HEK293 (cell line): Measurements from ENCODE around the gene SHROOM3.

Source experiments
- CTCF ChIA-PET: fragments of 350-600 bp; formaldehyde crosslinking; extraction: SDS; loops from one replicate; lab custom pipeline; 2021; ENCODE audit warnings: antibody characterized with exemption; lab: Yijun Ruan, JAX
- POLR2A ChIA-PET: fragments of 300-600 bp; formaldehyde crosslinking; extraction: SDS; loops from one replicate; lab custom pipeline; 2020; ENCODE audit warnings: antibody characterized with exemption, inconsistent platforms; lab: Yijun Ruan, JAX
- H3K27ac ChIP-seq: fragments of 200-500 bp; sonication (Bioruptor generic); 2 replicates; pipeline ENCODE4 v1.5.1; 2014; ENCODE audit warnings: low read depth, low read length, control low read depth, inconsistent platforms; ENCODE audit errors: extremely low read depth
- H3K36me3 ChIP-seq, 2 experiments: fragments of 200-500 bp in 1 of 2; sonication (Bioruptor generic) in 1 of 2; 1 replicate in 1 of 2; 2 replicates in 1 of 2; pipeline ENCODE4 v1.5.1; 2014 to 2017; ENCODE audit warnings: inconsistent platforms in 2 of 2, low read length in 2 of 2; ENCODE audit not compliant: control insufficient read depth in 2 of 2, insufficient read depth in 1 of 2
- H3K4me1 ChIP-seq: fragments of 200-500 bp; sonication (Bioruptor generic); 2 replicates; pipeline ENCODE4 v1.5.1; 2014; ENCODE audit warnings: mild to moderate bottlenecking, low read length, inconsistent platforms; ENCODE audit not compliant: control insufficient read depth, insufficient read depth
- H3K4me3 ChIP-seq: 2 replicates; pipeline ENCODE4 v1.5.1; 2011; ENCODE audit warnings: low read depth, mild to moderate bottlenecking, control low read depth, low read length, moderate library complexity
- H3K9me3 ChIP-seq: fragments of 200-500 bp; sonication (Bioruptor generic); 2 replicates; pipeline ENCODE4 v1.5.1; 2014; ENCODE audit warnings: low read depth, low read length, inconsistent platforms; ENCODE audit not compliant: control insufficient read depth, insufficient read depth
- AEBP2 ChIP-seq: fragments of 450-650 bp; formaldehyde crosslinking; IDR thresholded peaks from 2 replicates; pipeline ENCODE4 v1.5.1; 2016; ENCODE audit warnings: missing biosample characterization, missing genetic modification characterization, borderline replicate concordance
- CTCF ChIP-seq: fragments of 450-650 bp; formaldehyde crosslinking; IDR thresholded peaks from 2 replicates; pipeline ENCODE4 v1.5.1; 2016; ENCODE audit warnings: missing biosample characterization, missing genetic modification characterization
- GLIS1 ChIP-seq: fragments of 450-650 bp; formaldehyde crosslinking; IDR thresholded peaks from 2 replicates; pipeline ENCODE4 v1.5.1; 2016; ENCODE audit warnings: missing biosample characterization, missing genetic modification characterization
- OSR2 ChIP-seq: fragments of 450-650 bp; formaldehyde crosslinking; IDR thresholded peaks from 2 replicates; pipeline ENCODE4 v1.5.1; 2016; ENCODE audit warnings: missing biosample characterization, missing genetic modification characterization
- ZBTB11 ChIP-seq: fragments of 450-650 bp; formaldehyde crosslinking; conservative IDR thresholded peaks from 2 replicates; pipeline ENCODE4 v1.5.1; 2016; ENCODE audit warnings: low read depth, missing biosample characterization, missing genetic modification characterization
- ZBTB20 ChIP-seq: fragments of 450-650 bp; formaldehyde crosslinking; IDR thresholded peaks from 2 replicates; pipeline ENCODE4 v1.5.1; 2016; ENCODE audit warnings: missing biosample characterization, missing genetic modification characterization
- ZIC2 ChIP-seq: fragments of 450-650 bp; formaldehyde crosslinking; IDR thresholded peaks from 2 replicates; pipeline ENCODE4 v1.5.1; 2016; ENCODE audit warnings: missing biosample characterization, missing genetic modification characterization
- ZNF121 ChIP-seq: fragments of 450-650 bp; formaldehyde crosslinking; IDR thresholded peaks from 2 replicates; pipeline ENCODE4 v1.5.1; 2016; ENCODE audit warnings: missing biosample characterization, missing genetic modification characterization
- ZNF169 ChIP-seq: fragments of 450-650 bp; formaldehyde crosslinking; IDR thresholded peaks from 2 replicates; pipeline ENCODE4 v1.5.1; 2016; ENCODE audit warnings: missing biosample characterization, missing genetic modification characterization
- ZNF2 ChIP-seq: fragments of 450-650 bp; formaldehyde crosslinking; IDR thresholded peaks from 2 replicates; pipeline ENCODE4 v1.5.1; 2016; ENCODE audit warnings: missing biosample characterization, missing genetic modification characterization
- ZNF354C ChIP-seq: fragments of 450-650 bp; formaldehyde crosslinking; IDR thresholded peaks from 2 replicates; pipeline ENCODE4 v1.5.1; 2016; ENCODE audit warnings: missing biosample characterization, missing genetic modification characterization, low read depth, borderline replicate concordance
- ZNF449 ChIP-seq: fragments of 450-650 bp; formaldehyde crosslinking; IDR thresholded peaks from 2 replicates; pipeline ENCODE4 v1.5.1; 2017; ENCODE audit warnings: missing biosample characterization, mild to moderate bottlenecking, missing genetic modification characterization, moderate library complexity
- ZNF704 ChIP-seq: fragments of 450-650 bp; formaldehyde crosslinking; IDR thresholded peaks from 2 replicates; pipeline ENCODE4 v1.5.1; 2016; ENCODE audit warnings: missing biosample characterization, missing genetic modification characterization
- ZNF785 ChIP-seq: fragments of 450-650 bp; formaldehyde crosslinking; IDR thresholded peaks from 2 replicates; pipeline ENCODE4 v1.5.1; 2016; ENCODE audit warnings: missing biosample characterization, missing genetic modification characterization

Gene SHROOM3

GRCh38 chr4:76484654-76485053, 49.6 kb downstream of the SHROOM3 start:
- no peak for TF ChIP-seq ZNF169
- POLR2A ChIA-PET: no interaction called here
- H3K36me3 ChIP-seq: no peaks in the 10 kb centered on the region
- no peak overlapping the region for H3K4me3 ChIP-seq
- CTCF ChIA-PET: interaction anchor here (0.6 to 0.9 kb wide), 4 partner anchors 14 to 489 kb away, joined by 3 to 4 read pairs (median 3); no protein-coding TSS in a partner anchor
- no peak overlapping the region for H3K27ac ChIP-seq
- H3K9me3 ChIP-seq: no peaks in the 10 kb centered on the region
- H3K4me1 ChIP-seq: no peaks in the 10 kb centered on the region

- H3K4me3 ChIP-seq: no peak overlapping the region
- no peaks in the 10 kb centered on the region for H3K4me1 ChIP-seq
- ChIA-PET POLR2A (no interaction called here), CTCF (interaction anchor here (0.6 to 0.9 kb wide), 5 partner anchors 14 to 489 kb away, joined by 3 to 5 read pairs (median 3); no protein-coding TSS in a partner anchor)
- H3K27ac ChIP-seq: no peak overlapping the region
- H3K36me3 ChIP-seq: no peaks in the 10 kb centered on the region
- no peaks in the 10 kb centered on the region for H3K9me3 ChIP-seq
- TF ChIP-seq ZBTB20 (tag by site-specific recombination) (no peak), ZNF449 (tag by site-specific recombination) (peak; percentile 95)
Observed at GRCh38 chr4:76485450-76485849, 50.4 kb downstream of the SHROOM3 start.

- no peak overlapping the region for H3K4me3 ChIP-seq
- no peaks in the 10 kb centered on the region for H3K4me1 ChIP-seq
- H3K9me3 ChIP-seq: no peaks in the 10 kb centered on the region
- ChIA-PET CTCF (interaction anchor here (0.5 to 1.2 kb wide), 2 partner anchors 17 to 18 kb away, joined by 3 to 4 read pairs; no protein-coding TSS in a partner anchor), POLR2A (no interaction called here)
- no peak overlapping the region for H3K27ac ChIP-seq
- TF ChIP-seq ZIC2 (tag by site-specific recombination) (no peak), ZBTB11 (tag by site-specific recombination) (no peak), GLIS1 (tag by site-specific recombination) (no peak), OSR2 (tag by site-specific recombination) (no peak), CTCF (tag by site-specific recombination) (no peak), ZNF121 (tag by site-specific recombination) (no peak), AEBP2 (tag by site-specific recombination) (no peak), ZNF704 (tag by site-specific recombination) (no peak), ZNF2 (no peak), ZNF354C (no peak), ZNF785 (tag by site-specific recombination) (no peak)
- TF ChIP-seq, all 188 proteins: peak for 0
- H3K36me3 ChIP-seq: no peaks in the 10 kb centered on the region
Observed at GRCh38 chr4:76486588-76487276, 51.7 kb downstream of the SHROOM3 start.
